Tibial nerve (tissue), 4 donors: ENCODE measurements around the gene TLX2.

Experiments
- CTCF ChIP-seq, 5 experiments: fragments of 200-600 bp in 3 of 5; fragments of 450-650 bp in 2 of 5; sonication (generic) in 3 of 5; IDR thresholded peaks; one replicate each; pipeline ENCODE4 v1.5.1; 2016 to 2019; ENCODE audit warnings: antibody characterized with exemption in 5 of 5, mild to moderate bottlenecking in 3 of 5, moderate library complexity in 2 of 5
- EP300 ChIP-seq, 2 donors: sonication (generic); formaldehyde crosslinking; IDR thresholded peaks; one replicate each; pipeline ENCODE4 v1.6.1; 2017; ENCODE audit warnings: antibody characterized with exemption in 2 of 2, mild to moderate bottlenecking in 1 of 2
- POLR2A ChIP-seq, 2 donors: fragments of 450-650 bp; IDR thresholded peaks; one replicate each; pipeline ENCODE4 v1.6.1; 2017; ENCODE audit warnings: antibody characterized with exemption in 2 of 2, mild to moderate bottlenecking in 2 of 2, moderate library complexity in 2 of 2

DNA sequence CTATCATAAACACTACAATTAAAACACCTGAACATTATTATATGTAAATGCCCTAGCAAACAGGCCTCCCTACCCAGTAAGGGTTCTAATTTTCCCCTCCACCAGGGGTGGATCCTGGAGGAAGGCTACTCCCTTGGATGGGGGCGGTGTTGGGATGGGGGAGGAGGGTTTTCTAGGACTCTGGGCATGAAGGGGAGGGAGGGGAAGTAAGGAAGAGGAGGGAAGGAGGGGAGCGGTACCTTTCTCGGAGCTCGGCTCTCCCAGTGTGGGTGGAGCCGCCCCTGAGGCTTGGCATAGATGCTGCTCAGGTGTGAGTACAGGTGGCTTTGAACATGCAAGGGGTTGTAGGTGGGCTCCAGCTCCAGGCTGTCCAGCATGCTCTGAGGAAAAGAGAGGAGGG, 45.7 kb downstream of the TLX2 start:
- TF ChIP-seq CTCF (IDR thresholded peaks at IDR 0.05), result no peak
- TF ChIP-seq POLR2A (IDR thresholded peaks at IDR 0.05), result no peak
- TF ChIP-seq EP300 (IDR thresholded peaks at IDR 0.05), result no peak
